Right lobe of liver (tissue), 4 donors: Measurements from ENCODE around the gene KIAA1191.

Experiments
- POLR2A ChIP-seq: fragments of 450-650 bp; IDR thresholded peaks from one replicate; pipeline ENCODE4 v1.6.1; 2017; ENCODE audit warnings: antibody characterized with exemption, mild to moderate bottlenecking
- TF ChIP-seq, protein P1 (sequence below), 4 donors: fragments of 200-600 bp in 3 of 4; fragments of 450-650 bp in 1 of 4; IDR thresholded peaks; one replicate each; pipeline versions ENCODE4 v1.5.1 to v1.8.0; 2016 to 2022; ENCODE audit warnings: antibody characterized with exemption in 4 of 4, mild to moderate bottlenecking in 2 of 4
- donor health status: DM: no; HTN: no; CAD: no.
- donor health status: DM: no; HTN: no; CAD: no.
- donor health status: DM: no; HTN: yes; CAD: no.

DNA sequence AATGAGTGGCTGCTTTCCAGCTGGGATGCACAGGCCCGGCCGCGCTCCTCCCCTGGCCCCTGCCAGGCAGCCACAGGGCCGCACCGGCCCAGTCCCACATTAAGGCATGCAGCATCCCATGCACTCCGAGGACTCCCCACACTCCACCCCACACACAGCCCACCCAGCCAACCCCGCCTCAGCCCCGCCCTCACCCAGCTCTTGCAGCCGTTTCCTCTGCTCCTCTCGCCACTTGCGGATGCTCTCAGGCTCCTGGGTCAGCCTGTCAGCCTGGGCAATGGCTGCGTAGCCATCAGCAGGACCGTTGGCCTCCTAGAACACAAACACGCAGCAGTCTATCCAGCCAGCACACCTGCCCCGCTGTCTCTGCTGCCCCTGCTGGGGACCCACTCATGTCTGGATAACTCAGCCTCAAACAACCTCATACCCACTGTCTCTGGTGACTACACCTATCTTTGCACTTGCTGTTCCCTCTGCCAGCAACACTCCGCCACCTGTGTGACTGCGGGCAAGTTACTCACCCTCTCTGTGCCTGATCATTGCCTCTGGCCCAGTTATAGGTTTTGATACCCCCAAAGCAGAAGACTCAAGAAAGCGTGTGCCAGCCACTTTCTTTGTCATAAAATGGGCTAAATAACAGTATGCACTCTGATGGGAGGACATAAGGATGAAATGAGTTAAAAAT is 36.3 kb upstream of the KIAA1191 start:
- TF ChIP-seq, protein P1, sequence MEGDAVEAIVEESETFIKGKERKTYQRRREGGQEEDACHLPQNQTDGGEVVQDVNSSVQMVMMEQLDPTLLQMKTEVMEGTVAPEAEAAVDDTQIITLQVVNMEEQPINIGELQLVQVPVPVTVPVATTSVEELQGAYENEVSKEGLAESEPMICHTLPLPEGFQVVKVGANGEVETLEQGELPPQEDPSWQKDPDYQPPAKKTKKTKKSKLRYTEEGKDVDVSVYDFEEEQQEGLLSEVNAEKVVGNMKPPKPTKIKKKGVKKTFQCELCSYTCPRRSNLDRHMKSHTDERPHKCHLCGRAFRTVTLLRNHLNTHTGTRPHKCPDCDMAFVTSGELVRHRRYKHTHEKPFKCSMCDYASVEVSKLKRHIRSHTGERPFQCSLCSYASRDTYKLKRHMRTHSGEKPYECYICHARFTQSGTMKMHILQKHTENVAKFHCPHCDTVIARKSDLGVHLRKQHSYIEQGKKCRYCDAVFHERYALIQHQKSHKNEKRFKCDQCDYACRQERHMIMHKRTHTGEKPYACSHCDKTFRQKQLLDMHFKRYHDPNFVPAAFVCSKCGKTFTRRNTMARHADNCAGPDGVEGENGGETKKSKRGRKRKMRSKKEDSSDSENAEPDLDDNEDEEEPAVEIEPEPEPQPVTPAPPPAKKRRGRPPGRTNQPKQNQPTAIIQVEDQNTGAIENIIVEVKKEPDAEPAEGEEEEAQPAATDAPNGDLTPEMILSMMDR (IDR thresholded peaks at IDR 0.05), result no peak
- TF ChIP-seq POLR2A, result no peak
